Stimulated activated naive CD8-positive, alpha-beta T cell treated with anti-CD3 and anti-CD28 coated beads, Interleukin-15, amount 100 ng/mL, for 72 hours (primary cell): ENCODE results near the gene CARD10.

ENCODE experiments used
- ATAC-seq: fragments of 150-1000 bp; cut with Tn5 transposase; 2 replicates; pipeline ENCODE4 v1.10.0; 2021; ENCODE audit warnings: mild to moderate bottlenecking, moderate library complexity
- DNase-seq, 2 donors: peaks; one replicate each; pipeline ENCODE4 v3.0.0; 2021 to 2022
- H3K27ac Mint-ChIP-seq, 2 donors: one replicate each; pipeline ENCODE4 v1.8.0; 2022; ENCODE audit warnings: mild to moderate bottlenecking in 2 of 2, mixed read lengths in 2 of 2, moderate library complexity in 2 of 2
- H3K27me3 Mint-ChIP-seq: one replicate; pipeline ENCODE4 v1.8.0; 2022; ENCODE audit warnings: mixed read lengths
- H3K4me1 Mint-ChIP-seq: one replicate; pipeline ENCODE4 v1.8.0; 2022; ENCODE audit warnings: mild to moderate bottlenecking, mixed read lengths
- H3K4me3 Mint-ChIP-seq, 2 donors: one replicate each; pipeline ENCODE4 v1.8.0; 2022; ENCODE audit warnings: mild to moderate bottlenecking in 2 of 2, mixed read lengths in 2 of 2, moderate library complexity in 1 of 2
- H3K9me3 Mint-ChIP-seq, 2 donors: one replicate each; pipeline ENCODE4 v1.8.0; 2022; ENCODE audit warnings: mixed read lengths in 2 of 2

Gene CARD10

DNA sequence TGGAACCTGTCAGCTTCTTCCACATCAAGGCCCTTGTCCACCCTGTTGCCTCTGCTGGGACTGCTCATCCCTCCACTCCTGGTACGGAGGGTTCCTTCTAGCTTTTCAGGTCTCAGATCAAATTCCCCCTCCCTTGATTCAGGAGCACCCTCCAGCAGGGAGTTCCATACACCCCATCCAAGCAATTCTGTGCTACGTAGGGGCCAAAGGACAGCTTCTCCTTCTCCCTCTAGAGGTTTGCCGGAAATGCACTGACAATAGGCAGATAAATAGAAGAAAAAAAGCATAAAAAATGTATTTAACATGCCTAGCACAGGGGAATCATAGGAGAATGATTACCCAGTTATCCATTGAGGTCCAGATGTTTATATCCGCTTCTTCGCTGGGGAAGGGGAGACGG lies 3.3 kb upstream of the CARD10 start:
- no peak for ATAC-seq
- no peak overlapping the region for H3K4me3 Mint-ChIP-seq
- H3K4me1 Mint-ChIP-seq: peaks cover 13% of the 10 kb centered on the region
- H3K27me3 Mint-ChIP-seq: peaks cover 47% of the 10 kb centered on the region
- H3K9me3 Mint-ChIP-seq: no peaks in the 10 kb centered on the region
- DNase-seq: no peak
- no peak overlapping the region for H3K27ac Mint-ChIP-seq

DNA sequence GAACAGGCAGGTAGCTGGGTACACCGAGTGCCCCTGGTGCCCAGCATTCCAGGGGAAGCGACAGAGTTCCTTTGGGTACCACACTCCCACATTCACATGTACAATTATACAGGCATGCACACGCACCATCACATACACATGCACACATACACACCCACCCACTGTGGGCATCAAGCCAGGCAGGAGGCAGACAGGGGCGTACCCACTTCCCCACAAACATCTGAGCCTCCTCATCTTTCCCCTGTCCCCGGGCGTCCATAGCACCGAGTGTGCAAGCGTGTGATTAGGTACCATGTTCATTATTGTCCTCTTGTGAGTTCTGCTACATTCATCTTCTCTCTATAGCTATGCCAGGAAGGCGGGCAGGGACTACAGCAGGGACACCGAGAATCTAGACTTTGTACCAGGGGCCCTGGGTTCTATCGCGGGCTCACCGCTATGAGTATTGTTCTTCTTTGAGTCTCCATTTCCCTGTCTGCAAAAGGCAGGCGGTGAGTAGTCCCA lies 2.1 kb upstream of the CARD10 start:
- ATAC-seq (no peak), DNase-seq (no peak)
- H3K27me3 Mint-ChIP-seq: peaks cover 47% of the 10 kb centered on the region
- H3K4me3 Mint-ChIP-seq: no peak overlapping the region
- H3K4me1 Mint-ChIP-seq: peaks cover 13% of the 10 kb centered on the region
- H3K27ac Mint-ChIP-seq: no peak overlapping the region
- no peaks in the 10 kb centered on the region for H3K9me3 Mint-ChIP-seq

DNA sequence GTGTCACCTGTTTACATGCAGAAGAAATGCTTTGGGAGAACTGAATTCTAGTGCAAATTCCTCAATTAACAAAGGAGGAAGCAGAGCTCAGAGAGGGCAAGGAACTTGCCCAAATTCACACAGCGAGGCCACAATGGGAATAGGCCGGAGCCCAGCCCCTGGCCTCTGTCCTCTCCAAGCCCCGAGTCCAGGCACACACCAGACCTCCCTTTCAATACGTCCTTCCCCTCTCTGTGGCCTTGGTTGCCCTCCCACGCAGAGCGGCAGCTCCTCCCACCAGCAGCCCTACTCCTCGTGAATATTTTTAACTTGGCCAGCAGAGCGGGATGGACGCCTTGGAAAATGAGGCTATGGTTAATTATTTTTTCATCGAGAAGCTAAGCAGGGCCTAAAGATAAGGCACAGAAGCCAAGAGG lies 1.6 kb upstream of the CARD10 start:
- Mint-ChIP-seq H3K4me3 (no peak overlapping the region), H3K4me1 (peaks cover 10% of the 10 kb centered on the region), H3K27me3 (peaks cover 47% of the 10 kb centered on the region), H3K27ac (no peak overlapping the region), H3K9me3 (no peaks in the 10 kb centered on the region)
- ATAC-seq (no peak), DNase-seq (no peak)

DNA sequence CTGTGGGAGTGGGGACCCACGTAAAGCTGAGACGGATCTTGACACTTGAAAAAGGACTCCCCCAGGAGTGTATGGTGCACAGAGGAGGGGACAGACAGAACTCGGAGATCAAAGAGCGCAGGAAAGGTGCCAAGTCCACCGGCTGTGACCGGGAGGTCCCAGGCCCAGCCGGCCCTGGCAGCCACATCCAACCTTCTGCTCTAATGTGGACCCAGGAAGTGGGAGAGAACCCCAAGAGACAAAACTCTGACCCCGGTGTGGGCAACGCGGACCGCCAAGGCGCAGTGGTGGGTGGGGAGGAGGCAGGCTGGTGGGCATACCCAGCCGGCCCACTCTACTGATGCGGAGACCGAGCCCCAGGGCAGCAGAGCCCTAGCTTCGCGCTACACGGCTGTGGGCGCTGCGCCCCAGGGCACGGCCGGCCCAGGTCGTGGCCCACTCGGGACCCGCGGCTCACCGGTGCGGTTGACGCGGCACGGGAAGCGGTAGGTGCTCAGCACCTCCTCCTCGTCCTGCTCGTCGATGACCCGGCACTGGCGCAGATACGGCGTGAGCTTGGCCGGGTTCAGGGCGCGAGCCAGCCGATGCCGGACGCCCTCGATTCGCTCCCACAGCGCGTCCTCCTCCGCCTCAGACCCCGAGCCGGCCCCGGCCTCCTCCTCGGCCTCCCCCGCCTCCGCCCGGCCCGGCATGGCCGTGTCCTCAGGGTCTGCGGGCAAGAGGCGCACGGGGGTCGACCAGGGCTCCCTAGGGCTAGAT lies 527 bp downstream of the CARD10 start:
- H3K4me1 Mint-ChIP-seq: peaks cover 8% of the 10 kb centered on the region
- peaks cover 43% of the 10 kb centered on the region for H3K27me3 Mint-ChIP-seq
- no peaks in the 10 kb centered on the region for H3K9me3 Mint-ChIP-seq
- peak in 1 of 2 donors; percentile 20 for DNase-seq
- no peak overlapping the region for H3K27ac Mint-ChIP-seq
- peak overlapping the region; percentile 64 to 80 for H3K4me3 Mint-ChIP-seq
- peak; percentile 41 for ATAC-seq

DNA sequence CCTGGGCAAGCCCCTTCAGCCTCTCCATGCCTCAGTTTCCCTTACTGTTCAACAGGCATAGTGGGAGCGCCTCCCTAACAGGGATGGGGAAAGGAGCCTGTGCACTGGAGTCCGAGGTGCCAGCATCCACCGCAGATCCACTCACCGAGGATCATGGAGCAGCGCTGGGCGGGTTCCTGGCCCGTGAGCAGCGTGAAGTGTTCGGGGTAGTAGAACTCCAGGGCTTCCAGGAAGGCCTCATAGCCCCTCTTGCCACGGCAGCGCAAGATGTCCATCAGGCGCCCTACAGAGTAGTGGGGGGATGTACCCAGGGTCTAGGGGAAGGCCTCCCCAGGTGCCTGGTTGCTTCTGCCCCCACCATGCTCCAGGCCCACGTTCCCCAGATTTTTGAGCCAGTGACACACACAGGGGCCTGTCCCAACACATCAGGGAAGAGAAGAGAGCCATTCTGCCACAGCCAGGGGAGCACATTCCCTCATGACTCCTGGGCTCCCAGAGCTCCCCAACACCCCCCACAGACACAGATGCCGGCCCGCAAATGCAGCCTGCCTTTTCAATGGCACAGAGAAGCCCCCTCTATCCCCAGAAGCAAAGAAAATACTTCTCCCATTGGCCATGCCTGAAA lies 1.3 kb downstream of the CARD10 start:
- DNase-seq (no peak), ATAC-seq (no peak)
- Mint-ChIP-seq H3K27me3 (peaks cover 36% of the 10 kb centered on the region), H3K4me1 (peaks cover 8% of the 10 kb centered on the region), H3K9me3 (no peaks in the 10 kb centered on the region), H3K27ac (peak overlapping the region in 1 of 2 donors; percentile 91), H3K4me3 (peak overlapping the region; percentile 64 to 80)

DNA sequence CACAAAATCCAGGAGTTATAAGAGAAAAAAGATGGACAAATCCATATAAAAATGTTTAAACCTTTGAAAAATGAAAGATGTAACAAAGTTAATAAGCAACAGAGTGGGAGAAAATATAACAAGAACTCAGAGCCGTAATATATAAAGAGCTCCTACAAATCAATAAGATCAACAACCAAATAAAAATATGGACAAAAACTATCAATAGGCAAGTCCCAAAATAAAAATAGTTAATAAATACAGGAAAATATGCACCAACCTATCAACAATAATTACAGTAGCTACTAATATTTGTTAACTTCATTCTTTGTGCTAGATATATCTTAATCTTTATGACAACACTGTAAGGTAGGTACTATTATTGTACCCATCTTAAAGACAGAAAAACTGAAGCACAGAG lies 2.8 kb downstream of the CARD10 start:
- no peak overlapping the region for H3K4me3 Mint-ChIP-seq
- no peaks in the 10 kb centered on the region for H3K9me3 Mint-ChIP-seq
- H3K27ac Mint-ChIP-seq: no peak overlapping the region
- H3K27me3 Mint-ChIP-seq: peaks cover 23% of the 10 kb centered on the region
- DNase-seq: no peak
- no peak for ATAC-seq
- peaks cover 8% of the 10 kb centered on the region for H3K4me1 Mint-ChIP-seq

DNA sequence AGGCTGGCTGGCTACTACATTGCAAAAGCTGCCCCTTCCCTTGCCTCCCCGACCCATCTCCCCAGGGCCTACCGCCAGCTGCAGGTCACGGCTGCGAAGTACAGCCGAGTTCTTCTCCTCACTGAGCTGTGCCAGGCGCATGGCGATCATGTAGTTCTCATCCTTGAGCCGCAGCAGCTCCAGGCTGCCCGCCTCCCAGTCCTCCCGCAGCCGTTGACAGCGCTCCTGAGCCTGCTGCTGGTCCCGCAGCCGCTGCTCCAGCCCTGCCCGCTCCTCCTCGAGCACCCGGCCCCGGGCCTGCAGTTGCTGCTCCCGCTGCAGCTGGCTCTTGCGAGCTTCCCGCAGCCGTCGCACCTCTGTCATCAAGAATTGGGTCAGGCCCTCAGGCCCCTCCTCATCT lies 3.3 kb downstream of the CARD10 start:
- H3K9me3 Mint-ChIP-seq: no peaks in the 10 kb centered on the region
- ATAC-seq (no peak), DNase-seq (no peak)
- H3K27me3 Mint-ChIP-seq: peaks cover 17% of the 10 kb centered on the region
- H3K4me1 Mint-ChIP-seq: peaks cover 8% of the 10 kb centered on the region
- H3K27ac Mint-ChIP-seq: no peak overlapping the region
- no peak overlapping the region for H3K4me3 Mint-ChIP-seq

DNA sequence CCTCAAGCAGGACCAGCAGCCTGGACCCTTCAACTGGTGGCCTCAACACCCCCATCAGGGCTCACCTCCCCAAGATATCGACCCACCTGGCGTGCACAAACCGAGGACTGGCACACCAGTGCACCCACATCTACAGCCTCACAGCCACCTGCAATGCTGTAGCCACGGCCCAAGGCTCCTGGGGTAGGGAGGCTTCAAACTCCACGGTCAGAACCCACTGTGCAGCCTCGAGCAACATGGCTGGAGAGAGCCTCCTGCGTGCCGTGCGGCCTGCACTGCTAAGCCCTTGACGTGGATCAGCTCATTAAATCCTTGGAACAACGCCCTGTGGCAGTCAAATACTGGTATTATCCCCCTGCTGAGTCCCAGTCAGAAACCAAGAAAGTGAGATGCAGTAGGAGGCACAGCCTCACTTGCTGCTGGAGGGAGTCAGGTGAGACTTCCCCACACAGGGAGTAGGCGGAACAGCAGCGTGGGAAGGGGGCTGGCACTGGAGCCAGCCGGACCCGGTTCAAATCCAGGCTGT lies 4.6 kb downstream of the CARD10 start:
- no peak for DNase-seq
- peaks cover 12% of the 10 kb centered on the region for H3K27me3 Mint-ChIP-seq

DNA sequence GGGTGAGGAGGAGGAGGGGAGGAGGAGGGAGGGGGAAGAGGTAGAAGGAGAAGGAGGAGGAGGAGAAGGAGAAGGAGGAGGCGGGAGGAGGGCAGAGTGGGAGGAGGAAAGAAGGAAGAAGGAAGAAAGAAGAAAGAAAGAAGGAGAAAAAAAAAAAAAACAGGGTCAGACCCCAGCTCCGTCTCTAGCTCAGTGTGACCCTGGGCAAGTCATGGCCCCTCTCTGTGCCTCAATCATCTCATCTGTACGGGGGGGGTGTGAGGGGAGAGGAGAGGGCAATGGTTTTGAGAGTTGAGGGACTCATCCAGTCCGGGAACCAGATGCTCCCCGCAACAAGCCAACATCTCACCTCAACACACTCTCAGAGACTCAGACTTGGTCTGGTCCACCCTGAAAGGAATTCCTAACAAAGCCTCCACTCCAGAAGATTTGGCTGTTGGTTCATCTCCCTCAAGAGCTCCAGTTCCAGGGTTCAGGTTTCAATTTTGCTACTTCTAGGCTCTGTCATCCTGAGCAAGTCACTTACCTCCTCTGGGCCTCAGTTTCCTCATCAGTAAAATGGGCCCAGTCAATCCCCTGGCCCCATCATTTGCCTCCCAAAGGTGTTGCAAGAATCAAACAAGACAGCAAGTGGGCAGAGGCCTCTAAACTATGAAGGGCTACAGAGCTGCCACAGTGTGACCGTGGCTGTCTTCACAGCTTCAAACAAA lies 7.7 kb downstream of the CARD10 start:
- Mint-ChIP-seq H3K4me3 (no peak overlapping the region), H3K4me1 (no peaks in the 10 kb centered on the region)

More for the DNA sequence above, 4.6 kb downstream of the CARD10 start:
- peaks cover 8% of the 10 kb centered on the region for H3K4me1 Mint-ChIP-seq
- no peak overlapping the region for H3K27ac Mint-ChIP-seq
- no peaks in the 10 kb centered on the region for H3K9me3 Mint-ChIP-seq
- no peak overlapping the region for H3K4me3 Mint-ChIP-seq
- no peak for ATAC-seq

DNA sequence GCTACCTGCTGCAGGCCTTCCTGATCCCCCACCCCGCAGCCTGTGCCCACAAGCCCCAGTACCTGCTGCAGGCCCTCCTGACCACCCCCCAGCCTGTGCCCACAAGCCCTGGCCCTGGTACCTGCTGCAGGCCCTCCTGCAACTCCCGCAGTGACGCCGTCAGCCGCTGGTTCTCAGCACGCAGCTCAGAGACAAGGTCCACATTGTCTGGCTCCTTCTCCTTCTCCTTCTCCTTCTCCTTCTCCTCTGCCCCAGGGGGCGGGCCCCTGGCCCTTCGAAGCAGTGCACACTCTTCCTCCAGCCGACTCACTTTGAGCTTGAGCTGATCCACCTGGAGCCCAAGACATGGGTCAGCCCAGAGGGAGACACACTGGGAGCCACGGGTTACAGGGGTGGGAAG lies 9.1 kb downstream of the CARD10 start:
- Mint-ChIP-seq H3K27me3 (no peaks in the 10 kb centered on the region), H3K4me1 (no peaks in the 10 kb centered on the region), H3K27ac (peak overlapping the region in 1 of 2 donors; percentile 61), H3K4me3 (no peak overlapping the region), H3K9me3 (no peaks in the 10 kb centered on the region)
- no peak for ATAC-seq
- no peak for DNase-seq

More for the DNA sequence above, 7.7 kb downstream of the CARD10 start:
- no peaks in the 10 kb centered on the region for H3K27me3 Mint-ChIP-seq
- ATAC-seq (no peak), DNase-seq (no peak)
- no peak overlapping the region for H3K27ac Mint-ChIP-seq
- no peaks in the 10 kb centered on the region for H3K9me3 Mint-ChIP-seq

DNA sequence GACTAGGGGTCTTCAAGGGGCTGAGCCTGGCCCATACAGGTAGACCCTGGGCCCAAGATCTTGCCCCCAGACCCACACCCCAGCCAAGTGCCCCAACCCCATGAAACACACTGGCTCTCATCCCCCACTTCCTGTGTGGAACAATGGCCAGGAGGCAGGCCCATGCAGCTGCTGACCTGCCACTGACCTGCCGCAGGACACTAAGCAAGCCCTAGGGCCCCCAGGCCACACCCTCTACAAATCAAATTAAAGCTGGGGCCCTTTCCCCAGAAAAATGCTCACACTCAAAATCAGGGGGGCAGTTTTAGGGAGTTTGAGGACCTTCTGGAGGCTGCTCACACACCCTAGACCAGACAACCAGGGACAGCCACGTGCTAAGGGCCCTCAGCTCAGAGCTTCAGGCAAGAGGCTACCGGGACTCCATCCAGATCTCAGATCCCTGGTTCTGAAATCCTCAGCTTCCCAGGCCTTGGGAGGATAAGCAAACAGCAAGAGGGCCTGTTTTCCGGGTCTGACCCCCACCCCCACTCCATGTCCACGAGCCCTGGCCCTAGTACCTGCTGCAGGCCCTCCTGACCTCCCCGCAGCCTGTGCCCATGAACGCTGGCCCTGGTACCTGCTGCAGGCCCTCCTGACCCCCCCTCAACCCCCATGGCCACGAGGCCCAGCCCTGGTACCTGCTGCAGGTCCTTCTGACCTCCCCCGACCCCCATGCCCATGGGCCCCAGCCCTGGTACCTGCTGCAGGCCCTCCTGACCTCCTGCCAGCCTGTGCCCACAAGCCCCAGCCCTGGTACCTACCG lies 10.0 kb downstream of the CARD10 start:
- peak overlapping the region in 1 of 2 donors; percentile 40 for H3K27ac Mint-ChIP-seq
- H3K9me3 Mint-ChIP-seq: no peaks in the 10 kb centered on the region
- H3K4me3 Mint-ChIP-seq: no peak overlapping the region
- H3K4me1 Mint-ChIP-seq: no peaks in the 10 kb centered on the region
- ATAC-seq (no peak), DNase-seq (no peak)
- H3K27me3 Mint-ChIP-seq: no peaks in the 10 kb centered on the region

DNA sequence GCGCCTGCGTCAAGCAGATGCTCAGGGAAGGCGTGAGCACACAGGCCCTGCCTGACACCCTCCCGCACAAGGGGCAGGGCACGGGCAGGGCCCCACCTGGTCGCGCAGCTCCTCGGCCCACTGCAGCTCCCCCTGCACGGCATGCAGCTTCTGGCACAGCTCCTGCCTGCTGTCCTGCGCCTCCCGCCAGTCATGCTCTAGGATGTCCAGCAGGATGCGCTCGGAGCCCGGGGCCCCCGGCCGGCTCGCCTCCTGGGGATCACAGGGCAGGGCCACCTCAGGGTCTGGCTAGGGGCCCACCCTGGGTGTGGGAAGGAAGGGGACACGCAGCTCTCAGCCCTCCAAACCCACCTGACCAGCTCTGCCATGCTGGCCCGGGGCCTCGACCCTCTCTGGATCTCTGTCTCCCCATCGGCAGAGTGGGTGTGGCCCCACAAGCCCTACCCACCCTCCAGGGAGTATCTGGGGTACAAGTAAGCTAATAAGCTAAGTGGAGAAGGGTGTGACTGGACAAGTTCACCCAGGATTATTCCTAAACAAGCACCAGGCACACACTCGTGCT lies 10.7 kb downstream of the CARD10 start:
- Mint-ChIP-seq H3K27me3 (no peaks in the 10 kb centered on the region), H3K27ac (peak overlapping the region in 1 of 2 donors; percentile 40), H3K4me3 (no peak overlapping the region), H3K9me3 (no peaks in the 10 kb centered on the region), H3K4me1 (no peaks in the 10 kb centered on the region)
- no peak for ATAC-seq
- no peak for DNase-seq

DNA sequence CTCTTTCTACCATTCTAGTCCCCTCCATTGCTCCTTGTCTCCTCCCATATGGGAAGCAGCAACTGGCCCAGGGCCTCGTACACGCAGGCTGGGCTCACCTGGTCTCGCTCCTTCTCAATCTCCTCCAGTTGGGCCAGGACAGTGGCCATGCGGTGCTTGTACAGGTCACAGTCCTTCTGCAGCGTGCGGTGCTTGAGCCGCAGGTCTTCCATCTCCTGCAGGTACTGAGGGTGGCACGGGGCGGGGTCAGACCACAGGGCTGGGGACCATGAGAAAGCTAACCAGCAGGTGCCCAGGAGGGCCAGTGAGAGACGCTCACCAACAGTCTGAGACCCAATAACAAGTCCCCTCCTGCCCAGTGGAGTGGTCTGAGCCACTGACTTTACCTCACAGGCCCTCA lies 11.5 kb downstream of the CARD10 start:
- Mint-ChIP-seq H3K9me3 (no peaks in the 10 kb centered on the region), H3K27me3 (no peaks in the 10 kb centered on the region), H3K4me3 (no peak overlapping the region), H3K27ac (no peak overlapping the region), H3K4me1 (peaks cover under 1% of the 10 kb centered on the region)
- DNase-seq (no peak), ATAC-seq (no peak)

DNA sequence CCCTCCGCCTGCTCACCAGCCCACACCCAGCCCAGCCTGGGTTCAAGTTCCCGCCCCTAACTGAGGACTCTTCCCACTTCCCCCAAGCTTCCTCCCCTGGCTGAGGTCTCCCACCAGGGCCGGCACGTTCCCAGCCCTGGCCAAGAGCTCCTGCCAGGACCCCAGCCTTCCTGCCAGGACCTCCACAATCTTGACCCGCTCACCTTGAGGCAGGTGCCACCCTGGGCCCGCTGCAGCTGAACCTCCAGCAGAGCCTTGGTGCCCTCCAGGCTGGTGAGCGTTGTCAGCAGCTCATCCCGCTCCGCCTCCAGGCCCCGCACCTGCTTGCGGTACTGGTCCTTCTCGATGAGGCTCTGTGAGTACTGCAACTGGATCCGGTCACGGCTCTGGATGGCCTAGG lies 13.2 kb downstream of the CARD10 start:
- Mint-ChIP-seq H3K27me3 (no peaks in the 10 kb centered on the region), H3K9me3 (no peaks in the 10 kb centered on the region), H3K27ac (no peak overlapping the region), H3K4me1 (peaks cover 18% of the 10 kb centered on the region), H3K4me3 (no peak overlapping the region)
- ATAC-seq (no peak), DNase-seq (no peak)

DNA sequence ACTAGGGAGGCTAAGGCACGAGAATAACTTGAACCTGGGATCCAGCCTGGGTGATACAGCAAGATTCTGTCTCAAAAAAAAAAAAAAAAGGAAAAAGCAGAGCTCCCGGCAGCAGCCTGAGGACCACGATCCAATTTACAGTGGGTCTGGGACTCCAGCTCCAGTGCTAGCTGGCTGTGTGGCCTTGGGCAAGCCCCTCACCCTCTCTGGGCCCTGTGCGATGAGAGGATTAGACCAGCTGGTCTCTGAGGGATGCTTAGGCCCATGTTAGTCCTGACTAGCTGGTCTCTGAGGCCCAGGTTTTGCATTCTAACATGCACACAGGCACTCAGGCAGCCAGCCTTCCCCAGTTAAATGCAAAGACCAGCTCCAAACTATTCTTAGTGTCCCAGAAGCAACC lies 13.7 kb downstream of the CARD10 start:
- ATAC-seq: no peak
- H3K4me1 Mint-ChIP-seq: peaks cover 22% of the 10 kb centered on the region
- H3K9me3 Mint-ChIP-seq: no peaks in the 10 kb centered on the region
- DNase-seq: no peak
- H3K27me3 Mint-ChIP-seq: no peaks in the 10 kb centered on the region
- no peak overlapping the region for H3K4me3 Mint-ChIP-seq
- H3K27ac Mint-ChIP-seq: no peak overlapping the region
